Daoy (cell line): ENCODE results near the gene RAET1G. TPM values are rescaled to one million over a fixed set of nuclear protein-coding genes. Genes with fewer than 3 reads are reported as not detected.
"Not testable (repeated sequence)": the region's sequence is repeated elsewhere in the genome, so short reads cannot be mapped to it uniquely, and the experiment has no call there.

ENCODE experiments used
- DNase-seq: peaks from one replicate; pipeline ENCODE4 v3.0.0-alpha.2; 2015; ENCODE audit warnings: low read depth
- total RNA-seq: library from RNA; depleted of rRNA; stranded (reverse); fragments of >200 nt; shearing (Covaris generic); gene quantifications from 2 replicates; pipeline ENCODE4 v1.2.3, GENCODE V29; 2014

RAET1G gene
- total RNA-seq, 1 experiment from 2014 or later, result 0.86 TPM

- no peak for DNase-seq
These were observed 9.2 kb downstream of the RAET1G start for GRCh38 chr6:149913540-149914240.

DNA sequence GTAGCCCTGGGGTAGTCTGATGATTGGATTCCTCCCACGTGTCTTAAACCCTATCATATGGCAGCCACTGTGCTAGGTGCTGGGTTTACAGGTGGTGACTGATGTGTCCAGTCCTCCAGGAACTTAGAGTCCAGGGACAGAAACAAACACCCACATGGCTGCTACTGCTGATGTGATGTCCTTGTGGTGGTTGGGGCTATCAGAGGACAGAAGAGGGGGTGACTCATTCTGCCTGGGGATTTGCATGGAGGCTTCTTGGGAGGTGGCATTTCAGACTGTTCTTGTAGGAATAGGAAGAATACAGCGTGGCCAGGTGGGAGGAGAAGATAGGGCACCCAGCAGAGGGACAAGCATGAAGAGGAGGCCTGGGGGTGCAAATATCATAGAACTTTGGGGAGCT is 9.8 kb downstream of the RAET1G start:
- DNase-seq, result no peak

DNA sequence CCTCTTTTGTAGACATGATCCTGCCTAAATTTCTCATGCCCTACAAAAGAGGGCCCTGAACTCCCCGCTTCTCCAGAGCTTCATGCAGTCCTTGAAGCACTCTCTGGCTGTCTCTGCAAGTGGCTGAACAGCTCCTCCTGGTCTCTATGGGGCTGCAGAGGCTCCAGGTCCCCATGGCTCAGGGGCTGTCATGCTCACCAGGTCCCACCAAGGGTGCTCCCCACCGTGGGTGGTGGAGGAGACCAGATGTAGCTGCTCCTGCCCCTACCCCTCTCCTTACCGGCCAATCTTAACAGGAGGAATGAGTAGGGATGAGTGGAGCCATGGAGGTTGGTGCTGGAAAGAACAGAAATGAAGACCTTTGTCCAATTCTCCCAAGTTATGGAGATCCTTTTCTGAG is 10.2 kb downstream of the RAET1G start:
- not testable (repeated sequence) for DNase-seq

GRCh38 chr6:149910721-149911151 is 12.2 kb downstream of the RAET1G start:
- no peak for DNase-seq

DNA sequence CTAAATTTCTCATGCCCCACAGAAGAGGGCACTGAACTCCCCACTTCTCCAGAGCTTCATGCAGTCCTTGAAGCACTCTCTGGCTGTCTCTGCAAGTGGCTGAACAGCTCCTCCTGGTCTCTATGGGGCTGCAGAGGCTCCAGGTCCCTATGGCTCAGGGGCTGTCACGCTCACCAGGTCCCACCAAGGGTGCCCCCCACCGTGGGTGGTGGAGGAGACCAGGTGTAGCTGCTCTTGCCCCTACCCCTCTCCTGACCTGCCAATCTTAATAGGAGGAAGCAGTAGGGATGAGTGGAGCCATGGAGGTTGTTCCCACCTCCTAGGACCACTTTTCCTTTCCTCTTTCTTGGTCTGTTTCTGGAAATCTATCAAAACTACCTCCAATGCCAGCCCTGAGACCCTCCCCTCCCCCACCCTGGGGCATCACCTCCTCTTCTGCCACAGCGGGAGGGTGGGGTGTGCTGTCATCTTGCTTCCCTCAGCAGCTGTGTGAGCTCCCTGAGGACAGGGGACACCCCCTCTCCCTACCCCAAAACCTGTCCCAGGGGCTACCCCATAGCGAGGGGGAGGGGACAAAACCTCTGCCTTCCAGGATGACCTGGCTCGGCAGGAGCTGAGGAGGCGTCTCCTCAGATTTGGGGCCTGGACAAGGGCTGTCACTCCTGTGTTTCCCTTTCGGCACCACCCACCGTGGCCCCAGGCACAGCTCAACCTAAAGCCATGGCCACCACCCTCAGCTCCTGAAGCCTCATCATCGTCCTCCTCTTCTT is 13.0 kb downstream of the RAET1G start:
- DNase-seq, result no peak

DNA sequence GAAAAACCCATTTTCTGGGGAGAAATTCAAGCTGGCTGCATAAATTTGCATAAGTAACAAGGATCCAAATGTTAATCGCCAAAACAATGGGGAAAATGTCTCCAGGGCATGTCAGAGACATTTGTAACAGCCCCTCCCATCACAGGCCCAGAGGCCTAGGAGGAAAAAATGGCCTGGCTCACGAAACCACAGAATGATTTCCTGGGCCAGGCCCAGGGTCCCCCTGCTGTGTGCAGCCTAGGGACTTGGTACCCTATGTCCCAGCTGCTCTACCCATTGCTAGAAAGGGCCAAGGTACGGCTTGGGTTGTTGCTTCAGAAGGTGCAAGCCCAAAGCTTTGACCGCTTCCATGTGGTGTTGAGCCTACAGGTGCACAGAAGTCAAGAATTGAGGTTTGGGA is 14.4 kb downstream of the RAET1G start:
- DNase-seq, result not testable (repeated sequence)

DNA sequence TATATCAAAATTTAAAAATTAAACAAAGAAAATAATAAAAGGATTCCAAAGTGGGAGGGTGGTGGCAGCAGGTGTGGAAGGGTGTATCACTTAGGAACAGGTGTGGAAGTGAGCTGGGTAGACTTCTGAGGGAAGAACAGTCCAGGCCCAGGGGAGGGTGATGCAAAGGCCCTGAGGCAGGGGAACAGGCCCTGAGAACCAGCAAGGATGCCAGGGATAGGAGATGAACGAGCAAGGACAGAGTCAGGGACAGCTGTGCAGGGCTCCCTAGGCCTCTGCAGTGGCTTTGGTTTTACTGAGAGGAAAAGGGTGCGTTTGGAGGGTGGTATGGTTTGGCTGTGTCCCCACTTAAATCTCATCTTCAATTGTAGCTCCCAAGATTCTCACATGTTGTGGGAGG is 15.6 kb downstream of the RAET1G start:
- no peak for DNase-seq

DNA sequence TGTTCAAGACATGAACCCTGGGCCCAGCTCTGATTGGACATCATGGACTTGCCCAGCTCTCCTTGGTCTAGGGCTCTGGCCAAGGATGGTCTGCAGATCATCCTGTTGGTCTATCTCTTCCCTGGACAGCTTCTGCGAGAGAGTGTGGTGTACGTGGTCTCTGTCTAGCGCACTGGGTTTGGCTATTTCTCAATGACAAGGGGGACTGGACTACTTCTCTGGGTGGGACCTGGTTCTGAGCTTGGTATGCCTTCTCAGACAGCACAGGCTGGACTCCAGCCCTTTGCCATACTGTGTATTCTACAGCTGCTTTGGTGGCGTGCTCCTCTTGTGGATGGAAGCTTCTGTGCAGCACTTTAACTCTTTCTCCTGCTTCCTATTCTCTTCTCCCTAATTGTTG is 16.5 kb downstream of the RAET1G start:
- DNase-seq, result no peak

GRCh38 chr6:149905911-149906371 is 17.0 kb downstream of the RAET1G start:
- no peak for DNase-seq

DNA sequence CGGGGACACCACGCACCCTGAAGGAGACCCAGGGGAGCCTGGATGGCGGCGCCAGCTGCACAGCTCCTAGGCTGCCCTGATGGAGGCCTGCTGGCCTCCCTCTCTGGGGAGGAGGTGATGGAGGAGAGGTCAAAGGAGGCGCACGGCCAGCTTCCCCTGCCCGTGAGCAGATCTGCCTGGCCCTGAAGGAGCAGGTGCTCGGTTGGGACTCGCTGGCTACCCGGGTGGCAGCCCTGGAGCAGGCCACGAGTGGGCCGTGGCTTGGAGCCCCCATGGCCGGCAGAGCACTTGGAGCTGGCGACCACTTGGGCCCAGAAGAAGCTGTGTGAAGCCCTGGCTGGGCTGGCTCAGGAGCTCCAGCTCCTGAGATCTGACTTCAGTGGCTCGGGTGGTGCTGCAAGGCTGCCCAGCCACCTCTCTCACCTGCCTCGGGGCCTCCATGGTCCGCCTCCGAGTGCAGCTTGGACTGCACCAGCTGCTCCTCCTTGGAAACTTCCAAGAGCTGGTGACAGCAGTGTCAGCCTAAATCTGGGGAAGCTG is 17.5 kb downstream of the RAET1G start:
- no peak for DNase-seq

DNA sequence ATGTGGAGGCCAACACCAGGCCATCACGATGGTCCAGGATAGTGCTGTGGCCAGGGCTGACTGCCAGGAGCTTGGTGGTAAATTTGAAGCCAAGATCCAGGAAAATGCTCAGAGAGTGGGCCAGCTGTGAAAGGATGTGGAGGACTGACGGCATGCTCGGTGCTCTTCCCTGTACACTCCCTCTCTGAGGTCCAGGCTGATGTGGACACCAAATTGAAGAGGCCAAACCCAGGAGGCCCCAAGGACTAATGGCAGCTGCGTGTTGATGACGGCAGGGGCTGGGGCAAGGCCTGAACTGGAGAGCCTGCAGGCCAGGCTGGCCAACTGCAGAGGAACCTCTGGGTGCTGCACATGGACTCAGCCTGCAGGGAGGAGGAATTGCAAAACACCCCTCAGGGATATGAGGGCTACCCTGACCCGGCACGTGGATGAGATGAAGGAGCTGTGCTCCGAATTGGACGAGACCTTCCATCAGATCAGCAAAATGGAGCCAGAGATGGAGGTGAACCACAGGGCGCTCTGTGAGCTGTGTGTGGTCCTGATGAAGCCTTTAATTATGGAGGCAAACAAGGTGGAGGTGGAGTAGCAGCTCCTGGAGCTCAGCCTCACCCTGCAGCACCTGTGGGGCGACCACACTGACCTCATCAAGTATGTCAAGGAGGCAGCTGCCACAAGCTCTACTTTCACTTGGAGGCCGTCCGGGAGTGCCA is 18.1 kb downstream of the RAET1G start:
- DNase-seq, result no peak

- no peak for DNase-seq
These were observed 18.8 kb downstream of the RAET1G start for GRCh38 chr6:149903938-149904611.

DNA sequence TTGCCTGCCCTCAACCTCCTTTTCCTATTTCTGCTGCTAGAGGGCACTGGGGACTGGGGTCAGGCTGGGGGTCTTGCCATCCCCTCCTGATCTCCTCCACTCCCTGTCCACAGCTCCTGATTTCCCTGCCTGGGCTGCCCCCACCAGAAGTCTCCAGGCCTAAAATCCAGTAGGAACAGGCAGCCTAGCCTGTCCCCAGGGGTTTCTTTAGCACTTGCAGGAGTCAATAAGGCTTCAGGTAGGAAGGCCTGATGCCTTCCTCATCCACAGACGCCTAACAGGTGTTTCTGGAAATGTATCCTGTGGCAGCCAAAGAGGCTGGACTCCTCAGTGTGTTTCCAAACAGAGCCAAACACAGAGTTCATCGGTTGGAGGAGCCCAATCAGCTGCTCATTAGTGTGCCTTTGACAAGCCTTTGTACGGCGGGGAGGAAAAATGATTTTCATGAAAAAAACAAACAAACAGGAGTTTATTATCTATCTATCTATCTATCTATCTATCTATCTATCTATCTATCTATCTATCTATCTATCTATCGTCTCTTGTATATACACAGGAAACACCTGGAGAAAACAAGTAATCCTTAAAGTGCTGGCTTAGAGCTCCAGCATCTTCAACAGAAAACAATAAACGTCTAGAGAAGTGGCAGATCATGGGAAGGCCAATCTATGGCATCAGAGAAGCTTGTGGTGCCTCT is 21.3 kb downstream of the RAET1G start:
- DNase-seq, result no peak

DNA sequence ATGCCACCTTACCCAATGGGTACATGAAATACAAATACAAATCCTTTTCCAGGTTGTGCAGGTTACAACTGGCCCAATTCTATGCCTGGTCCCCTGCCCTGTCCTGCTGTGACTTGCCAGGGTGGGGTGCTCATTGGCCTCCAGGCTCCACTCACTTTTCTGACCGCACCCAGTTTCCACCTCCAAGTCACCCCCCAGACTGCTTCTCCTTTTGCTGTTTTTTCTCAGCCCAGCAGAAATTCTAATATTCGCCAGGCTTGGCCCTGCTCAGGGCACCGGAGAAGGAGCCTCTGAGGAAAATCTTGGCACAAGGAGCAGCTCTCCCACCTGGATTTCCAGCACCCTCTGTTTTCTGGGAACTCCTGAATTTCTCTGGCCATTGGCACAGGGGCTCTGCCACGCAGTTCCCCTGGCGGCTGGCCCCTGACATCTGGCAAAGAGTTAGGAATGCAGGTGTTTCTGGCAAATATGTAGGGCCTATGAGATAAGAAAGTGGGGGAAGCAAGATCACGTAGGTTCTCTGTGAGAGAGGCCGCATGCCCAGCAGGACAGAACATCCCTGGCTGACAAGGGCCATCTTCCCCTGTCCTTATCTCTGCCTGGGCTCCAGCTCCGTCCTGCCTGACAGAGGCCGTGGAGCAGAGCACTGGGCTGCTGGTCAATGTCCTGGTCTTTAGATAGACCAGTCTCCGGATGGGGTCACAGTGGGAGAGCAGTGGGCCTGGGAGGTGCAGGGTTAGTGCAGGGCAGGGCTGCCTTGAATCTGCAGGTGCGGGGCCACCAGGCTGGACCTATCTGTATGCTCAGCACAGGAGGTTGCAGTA is 22.1 kb downstream of the RAET1G start:
- no peak for DNase-seq

GRCh38 chr6:149899926-149900619 is 22.8 kb downstream of the RAET1G start:
- no peak for DNase-seq

GRCh38 chr6:149899486-149899885 is 23.4 kb downstream of the RAET1G start:
- DNase-seq, result no peak

GRCh38 chr6:149898966-149899365 is 24.0 kb downstream of the RAET1G start:
- no peak for DNase-seq

DNA sequence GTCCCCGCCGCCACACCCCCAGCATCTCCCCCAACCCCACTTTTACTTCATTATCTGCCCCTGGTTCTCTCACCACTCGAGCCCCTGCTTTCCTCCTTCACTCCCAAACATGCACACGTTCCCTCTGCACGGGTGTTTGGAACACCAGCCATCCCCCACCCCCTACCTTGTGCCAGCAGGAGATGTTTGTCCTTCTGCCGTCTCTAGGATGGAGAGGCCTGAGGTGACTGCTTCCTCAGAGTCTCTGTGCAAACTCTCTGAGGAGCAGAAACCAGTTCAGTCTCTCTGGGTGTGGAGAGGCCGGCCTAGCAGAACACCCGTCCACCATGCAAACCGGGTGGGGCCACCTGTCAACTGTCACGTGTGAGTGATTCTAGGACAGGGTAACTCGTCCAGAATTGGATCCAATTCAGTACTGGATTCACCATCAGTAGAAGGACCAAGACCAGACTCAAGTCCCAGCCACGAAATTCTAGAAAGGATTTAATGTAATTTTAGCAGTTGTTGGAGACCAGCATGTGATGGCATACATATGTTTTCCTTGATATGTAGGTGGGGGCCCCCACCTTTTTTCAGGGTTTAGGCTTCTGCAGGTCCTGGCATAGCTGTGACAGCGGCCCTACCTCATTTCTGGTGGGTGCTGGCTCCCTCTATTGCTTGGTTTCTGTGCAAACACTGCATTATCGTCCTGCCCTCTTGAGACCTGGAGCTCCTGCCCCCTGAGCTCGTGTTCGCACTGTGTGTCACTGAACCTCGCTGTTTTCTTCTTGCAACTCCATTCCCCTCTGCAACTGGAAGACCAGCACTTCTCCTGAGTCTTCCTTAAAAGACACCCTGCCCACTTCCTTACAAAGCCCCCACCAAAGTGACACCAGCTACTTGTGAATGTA is 24.8 kb downstream of the RAET1G start, which contains the start of gene RAET1E:
Gene RAET1E (minus strand): TSS at position 259 of the 890 bp plus-strand sequence. CDS start 7,212 bp downstream, outside the sequence.
- peak; percentile 38 for DNase-seq
